ENCODE measurements around the gene ALPK1.
"Not testable (repeated sequence)": the region's sequence is repeated elsewhere in the genome, so short reads cannot be mapped to it uniquely, and the experiment has no call there.

ALPK1 gene

GRCh38 chr4:112378858-112379257, 81.7 kb downstream of the ALPK1 start:
- peak; percentile 44 for DNase-seq (ENCODE audit: low spot score)

- no peak for DNase-seq (ENCODE audit: low spot score)
These were observed 82.1 kb downstream of the ALPK1 start for GRCh38 chr4:112379306-112379705.

GRCh38 chr4:112381996-112382692, 85.0 kb downstream of the ALPK1 start:
- DNase-seq (ENCODE audit: low spot score), result no peak

GRCh38 chr4:112386071-112386470, 88.9 kb downstream of the ALPK1 start:
- no peak for DNase-seq (ENCODE audit: low spot score)

- no peak for DNase-seq (ENCODE audit: low spot score)
These were observed 104.9 kb downstream of the ALPK1 start for GRCh38 chr4:112402098-112402497.

- no peak for DNase-seq (ENCODE audit: low spot score)
These were observed 106.2 kb downstream of the ALPK1 start for GRCh38 chr4:112403101-112403945.

- no peak for DNase-seq (ENCODE audit: low spot score)
These were observed 113.2 kb downstream of the ALPK1 start for GRCh38 chr4:112410364-112410763.

- no peak for DNase-seq (ENCODE audit: low spot score)
These were observed 113.6 kb downstream of the ALPK1 start for GRCh38 chr4:112410804-112411203.

- no peak for DNase-seq (ENCODE audit: low spot score)
These were observed 114.8 kb downstream of the ALPK1 start for GRCh38 chr4:112411781-112412550.

GRCh38 chr4:112416464-112416863, 119.3 kb downstream of the ALPK1 start:
- DNase-seq (ENCODE audit: low spot score), result no peak

- no peak for DNase-seq (ENCODE audit: low spot score)
These were observed 120.9 kb downstream of the ALPK1 start for GRCh38 chr4:112418092-112418491.

- no peak for DNase-seq (ENCODE audit: low spot score)
These were observed 124.7 kb downstream of the ALPK1 start for GRCh38 chr4:112421911-112422310.

- DNase-seq (ENCODE audit: low spot score), result no peak
These were observed 125.5 kb downstream of the ALPK1 start for GRCh38 chr4:112422644-112423043.

- no peak for DNase-seq (ENCODE audit: low spot score)
These were observed 126.4 kb downstream of the ALPK1 start for GRCh38 chr4:112423591-112423990.

GRCh38 chr4:112425823-112426222, 128.7 kb downstream of the ALPK1 start:
- no peak for DNase-seq (ENCODE audit: low spot score)

- no peak for DNase-seq (ENCODE audit: low spot score)
These were observed 129.2 kb downstream of the ALPK1 start for GRCh38 chr4:112426416-112426815.

GRCh38 chr4:112431158-112431557, 134.0 kb downstream of the ALPK1 start:
- no peak for DNase-seq (ENCODE audit: low spot score)

GRCh38 chr4:112436987-112437386, 139.8 kb downstream of the ALPK1 start:
- no peak for DNase-seq (ENCODE audit: low spot score)

GRCh38 chr4:112442226-112442625, 145.1 kb downstream of the ALPK1 start:
- DNase-seq (ENCODE audit: low spot score), result not testable (repeated sequence)

GRCh38 chr4:112448306-112449132, 151.3 kb downstream of the ALPK1 start:
- DNase-seq (ENCODE audit: low spot score), result peak; percentile 13

- no peak for DNase-seq (ENCODE audit: low spot score)
These were observed 152.5 kb downstream of the ALPK1 start for GRCh38 chr4:112449708-112450107.

GRCh38 chr4:112451104-112451503, 153.9 kb downstream of the ALPK1 start:
- no peak for DNase-seq (ENCODE audit: low spot score)
